Breast epithelium (tissue), 3 donors: ENCODE data around the gene LDHD.

Experiments
- POLR2A ChIP-seq: fragments of 450-650 bp; IDR thresholded peaks from one replicate; pipeline ENCODE4 v1.6.1; 2016; ENCODE audit warnings: antibody characterized with exemption, mild to moderate bottlenecking, moderate library complexity
- POLR2AphosphoS5 ChIP-seq, 3 donors: sonication (generic); formaldehyde crosslinking; IDR thresholded peaks; one replicate each; pipeline ENCODE4 v1.6.1; 2017; ENCODE audit warnings: antibody characterized with exemption in 3 of 3
- TF ChIP-seq, protein P1 (sequence below), 3 donors: fragments of 450-650 bp; IDR thresholded peaks; one replicate each; pipeline ENCODE4 v1.5.1; 2016 to 2017; ENCODE audit warnings: antibody characterized with exemption in 3 of 3, mild to moderate bottlenecking in 3 of 3, moderate library complexity in 3 of 3

DNA sequence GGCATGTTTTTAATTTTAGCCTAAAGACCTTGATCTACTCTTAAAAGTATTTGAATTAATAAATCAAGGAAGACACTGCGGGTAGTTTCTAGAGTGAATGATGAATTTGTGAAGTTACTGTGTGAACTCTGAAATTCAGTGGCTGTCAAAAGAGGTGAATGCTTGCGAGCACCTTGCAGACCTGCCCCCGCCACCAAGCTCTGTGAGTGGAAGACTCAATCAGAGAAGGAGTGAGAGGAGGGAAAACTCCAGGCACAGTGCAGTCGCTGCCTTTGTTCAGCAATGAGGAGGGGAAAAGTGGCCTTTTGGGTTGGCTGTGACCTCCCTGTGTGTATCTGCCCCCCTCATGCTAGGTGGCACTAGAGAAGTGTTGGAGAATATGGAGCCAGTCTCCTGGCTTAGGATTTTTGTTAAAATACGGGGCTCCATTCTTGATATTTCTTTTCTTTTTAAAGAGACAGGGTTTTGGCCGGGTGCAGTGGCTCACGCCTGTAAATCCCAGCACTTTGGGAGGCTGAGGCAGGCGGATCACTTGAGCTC, 53.0 kb downstream of the LDHD start:
- TF ChIP-seq, protein P1, sequence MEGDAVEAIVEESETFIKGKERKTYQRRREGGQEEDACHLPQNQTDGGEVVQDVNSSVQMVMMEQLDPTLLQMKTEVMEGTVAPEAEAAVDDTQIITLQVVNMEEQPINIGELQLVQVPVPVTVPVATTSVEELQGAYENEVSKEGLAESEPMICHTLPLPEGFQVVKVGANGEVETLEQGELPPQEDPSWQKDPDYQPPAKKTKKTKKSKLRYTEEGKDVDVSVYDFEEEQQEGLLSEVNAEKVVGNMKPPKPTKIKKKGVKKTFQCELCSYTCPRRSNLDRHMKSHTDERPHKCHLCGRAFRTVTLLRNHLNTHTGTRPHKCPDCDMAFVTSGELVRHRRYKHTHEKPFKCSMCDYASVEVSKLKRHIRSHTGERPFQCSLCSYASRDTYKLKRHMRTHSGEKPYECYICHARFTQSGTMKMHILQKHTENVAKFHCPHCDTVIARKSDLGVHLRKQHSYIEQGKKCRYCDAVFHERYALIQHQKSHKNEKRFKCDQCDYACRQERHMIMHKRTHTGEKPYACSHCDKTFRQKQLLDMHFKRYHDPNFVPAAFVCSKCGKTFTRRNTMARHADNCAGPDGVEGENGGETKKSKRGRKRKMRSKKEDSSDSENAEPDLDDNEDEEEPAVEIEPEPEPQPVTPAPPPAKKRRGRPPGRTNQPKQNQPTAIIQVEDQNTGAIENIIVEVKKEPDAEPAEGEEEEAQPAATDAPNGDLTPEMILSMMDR (IDR thresholded peaks at IDR 0.05): no peak
- no peak for TF ChIP-seq POLR2A
- no peak for TF ChIP-seq POLR2AphosphoS5 (IDR thresholded peaks at IDR 0.05)
